H9 (cell line): Measurements from ENCODE around the gene GLI2. TPM values are rescaled to one million over a fixed set of nuclear protein-coding genes. Genes with fewer than 3 reads are reported as not detected.

Experiments
- DNase-seq: peaks from one replicate; pipeline ENCODE4 v3.0.0-alpha.2; 2017
- H2AFZ ChIP-seq: one replicate; pipeline ENCODE4 v1.6.1; 2013; ENCODE audit warnings: mild to moderate bottlenecking, low read length, control low read depth, moderate library complexity
- H2AK5ac ChIP-seq: 2 replicates; pipeline ENCODE4 v1.6.1; 2013; ENCODE audit warnings: low read length, control low read depth, mixed read lengths; ENCODE audit not compliant: insufficient read length
- H2BK120ac ChIP-seq: one replicate; pipeline ENCODE4 v1.6.1; 2013; ENCODE audit warnings: low read depth, mild to moderate bottlenecking, low read length, control low read depth, inconsistent platforms; ENCODE audit not compliant: poor library complexity, severe bottlenecking
- H2BK12ac ChIP-seq: 2 replicates; pipeline ENCODE4 v1.6.1; 2013; ENCODE audit warnings: low read length, control low read depth, mixed read lengths, low read depth; ENCODE audit not compliant: insufficient read length
- H2BK15ac ChIP-seq: 2 replicates; pipeline ENCODE4 v1.6.1; 2013; ENCODE audit warnings: low read depth, low read length, control low read depth
- H2BK20ac ChIP-seq: one replicate; pipeline ENCODE4 v1.6.1; 2013; ENCODE audit warnings: low read depth, mild to moderate bottlenecking, low read length, control low read depth, inconsistent platforms; ENCODE audit not compliant: poor library complexity, severe bottlenecking
- H2BK5ac ChIP-seq: 2 replicates; pipeline ENCODE4 v1.6.1; 2013; ENCODE audit warnings: low read length, control low read depth, mixed read lengths; ENCODE audit not compliant: insufficient read length
- H3K14ac ChIP-seq: 2 replicates; pipeline ENCODE4 v1.6.1; 2013; ENCODE audit warnings: low read length, control low read depth; ENCODE audit not compliant: insufficient read depth
- H3K18ac ChIP-seq: 2 replicates; pipeline ENCODE4 v1.6.1; 2013; ENCODE audit warnings: low read depth, mild to moderate bottlenecking, mixed read lengths, low read length, control low read depth; ENCODE audit not compliant: insufficient read length
- H3K23ac ChIP-seq: 2 replicates; pipeline ENCODE4 v1.6.1; 2013; ENCODE audit warnings: low read length, control low read depth, mixed read lengths, low read depth; ENCODE audit not compliant: insufficient read length
- H3K23me2 ChIP-seq: 2 replicates; pipeline ENCODE4 v1.6.1; 2013; ENCODE audit warnings: low read depth, mild to moderate bottlenecking, mixed read lengths, low read length, control low read depth; ENCODE audit not compliant: insufficient read length, poor library complexity, severe bottlenecking
- H3K27ac ChIP-seq: 2 replicates; pipeline ENCODE4 v1.5.1; 2013; ENCODE audit warnings: low read length, control low read depth, mixed read lengths, low read depth; ENCODE audit not compliant: insufficient read length
- H3K27me3 ChIP-seq: 2 replicates; pipeline ENCODE4 v1.6.1; 2013; ENCODE audit warnings: low read length, control low read depth, inconsistent platforms; ENCODE audit not compliant: insufficient read depth
- H3K4ac ChIP-seq: 2 replicates; pipeline ENCODE4 v1.6.1; 2013; ENCODE audit warnings: low read depth, mild to moderate bottlenecking, control low read depth, inconsistent platforms, low read length, moderate library complexity
- H3K4me1 ChIP-seq: 2 replicates; pipeline ENCODE4 v1.6.1; 2013; ENCODE audit warnings: low read length, control low read depth, inconsistent platforms; ENCODE audit not compliant: insufficient read depth
- H3K4me2 ChIP-seq: 2 replicates; pipeline ENCODE4 v1.6.1; 2013; ENCODE audit warnings: low read length, control low read depth, mixed read lengths; ENCODE audit not compliant: insufficient read length, insufficient read depth
- H3K56ac ChIP-seq: 2 replicates; pipeline ENCODE4 v1.6.1; 2013; ENCODE audit warnings: low read depth, mild to moderate bottlenecking, mixed read lengths, low read length, control low read depth; ENCODE audit not compliant: insufficient read length
- H3K79me1 ChIP-seq: 2 replicates; pipeline ENCODE4 v1.6.1; 2013; ENCODE audit warnings: low read depth, mild to moderate bottlenecking, moderate library complexity, low read length, control low read depth, inconsistent platforms; ENCODE audit not compliant: insufficient read depth, poor library complexity, severe bottlenecking
- H3K79me2 ChIP-seq: 2 replicates; pipeline ENCODE4 v1.6.1; 2013; ENCODE audit warnings: low read length, control low read depth, inconsistent platforms; ENCODE audit not compliant: insufficient read depth
- H3K9ac ChIP-seq: 2 replicates; pipeline ENCODE4 v1.6.1; 2013; ENCODE audit warnings: low read length, control low read depth, mixed read lengths; ENCODE audit not compliant: insufficient read length; ENCODE audit errors: extremely low read depth
- H3K9me3 ChIP-seq: one replicate; pipeline ENCODE4 v1.6.1; 2013; ENCODE audit warnings: low read depth, low read length, inconsistent platforms; ENCODE audit not compliant: control insufficient read depth
- H3T11ph ChIP-seq: one replicate; pipeline ENCODE4 v1.6.1; 2013; ENCODE audit warnings: mild to moderate bottlenecking, low read length, control low read depth, inconsistent platforms
- H4K20me1 ChIP-seq: one replicate; pipeline ENCODE4 v1.6.1; 2013; ENCODE audit not compliant: control insufficient read depth, insufficient read length, insufficient read depth
- H4K5ac ChIP-seq: 2 replicates; pipeline ENCODE4 v1.6.1; 2013; ENCODE audit warnings: low read depth, mild to moderate bottlenecking, mixed read lengths, low read length, control low read depth; ENCODE audit not compliant: insufficient read length
- H4K8ac ChIP-seq: replicated peaks from 2 replicates; pipeline ENCODE4 v1.6.1; 2013; ENCODE audit warnings: low read length, control low read depth, mixed read lengths, low read depth; ENCODE audit not compliant: insufficient read length
- H4K91ac ChIP-seq: 2 replicates; pipeline ENCODE4 v1.6.1; 2013; ENCODE audit warnings: low read depth, mild to moderate bottlenecking, moderate library complexity, mixed read lengths, low read length, control low read depth; ENCODE audit not compliant: insufficient read length
- H3K27ac Mint-ChIP-seq, 3 experiments: 2 replicates in 2 of 3; 3 replicates in 1 of 3; pipeline ENCODE4 v1.8.0; 2020 to 2021; ENCODE audit warnings: mixed read lengths in 3 of 3, mild to moderate bottlenecking in 1 of 3, moderate library complexity in 1 of 3
- H3K27me3 Mint-ChIP-seq: 2 replicates; pipeline ENCODE4 v1.8.0; 2021; ENCODE audit warnings: low read depth, mild to moderate bottlenecking, moderate library complexity, mixed read lengths
- H3K36me3 Mint-ChIP-seq, 3 experiments: 2 replicates in 2 of 3; 3 replicates in 1 of 3; pipeline ENCODE4 v1.8.0; 2020 to 2021; ENCODE audit warnings: low read depth in 3 of 3, mixed read lengths in 3 of 3; ENCODE audit not compliant: insufficient read depth in 1 of 3
- H3K4me1 Mint-ChIP-seq, 2 experiments: 2 replicates each; pipeline ENCODE4 v1.8.0; 2020; ENCODE audit warnings: mixed read lengths in 2 of 2
- H3K4me3 Mint-ChIP-seq, 2 experiments: 2 replicates in 1 of 2; 3 replicates in 1 of 2; pipeline ENCODE4 v1.8.0; 2020 to 2021; ENCODE audit warnings: mild to moderate bottlenecking in 2 of 2, mixed read lengths in 2 of 2, moderate library complexity in 1 of 2
- H3K9me3 Mint-ChIP-seq, 2 experiments: 2 replicates in 1 of 2; 3 replicates in 1 of 2; pipeline ENCODE4 v1.8.0; 2020; ENCODE audit warnings: mild to moderate bottlenecking in 2 of 2, mixed read lengths in 2 of 2, moderate library complexity in 1 of 2
- WGBS: extraction: QIAGEN DNeasy Blood & Tissue Kit; methylation state at CpG from one replicate; pipeline ENCODE4 v1.1.7; 2013; ENCODE audit warnings: missing lambda C conversion rate, low lambda C conversion rate, mixed read lengths; ENCODE audit not compliant: insufficient read length; ENCODE audit errors: extremely low coverage; 5-methylcytosine and 5-hydroxymethylcytosine counted together
- total RNA-seq: library from RNA; stranded (reverse); gene quantifications from 2 replicates; pipeline ENCODE4 v1.2.1, GENCODE V29; 2021
- TF ChIP-seq, protein P1 (sequence below): fragments of 200-600 bp; sonication (generic); conservative IDR thresholded peaks from 3 replicates; pipeline ENCODE4 v1.8.0; 2021; ENCODE audit warnings: antibody characterized with exemption, mild to moderate bottlenecking

GLI2 gene
- total RNA-seq, 1 experiment from 2014 or later: 56.7 TPM

DNA sequence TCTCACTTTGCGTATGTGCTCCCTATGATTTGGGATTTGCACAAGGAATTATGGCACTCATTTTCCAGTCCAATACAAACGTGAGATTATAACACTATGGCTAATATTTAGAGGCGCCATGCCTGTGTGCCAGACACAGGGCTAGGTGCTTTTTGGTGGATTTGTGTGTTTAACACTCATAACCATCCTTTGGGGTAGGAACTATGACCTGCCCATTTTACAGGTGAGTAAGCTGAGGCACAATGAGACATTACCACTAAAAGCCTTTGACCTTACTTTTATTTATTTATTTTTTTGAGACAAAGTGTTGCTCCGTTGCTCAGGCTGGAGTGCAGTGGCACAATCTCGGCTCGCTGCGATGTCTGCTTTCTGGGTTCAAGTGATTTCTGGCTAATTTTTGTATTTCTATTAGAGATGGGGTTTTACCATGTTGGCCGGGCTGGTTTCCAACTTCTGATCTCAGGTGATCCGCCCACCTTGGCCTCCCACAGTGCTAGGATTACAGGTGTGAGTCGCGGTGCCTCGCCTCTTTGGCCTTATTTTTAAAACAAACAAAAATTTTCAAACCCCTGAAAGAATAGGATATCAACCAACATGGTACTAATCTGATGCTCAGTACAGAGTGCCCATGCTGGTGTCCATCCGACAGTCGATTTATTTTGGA lies 26.6 kb upstream of the GLI2 start:
- DNase-seq: no peak
- Histone ChIP-seq H3K23me2 (no peaks in the 10 kb centered on the region), H2BK5ac (no peak overlapping the region), H2BK120ac (no peak overlapping the region), H3K4ac (no peak overlapping the region), H3K79me1 (no peaks in the 10 kb centered on the region), H2AFZ (no peak overlapping the region), H3K4me1 (peaks cover 6% of the 10 kb centered on the region; the same call in 1 of the 2 replicates), H4K20me1 (no peaks in the 10 kb centered on the region), H3T11ph (no peak overlapping the region), H3K9me3 (no peaks in the 10 kb centered on the region), H3K56ac (no peak overlapping the region), H3K79me2 (no peaks in the 10 kb centered on the region), H3K14ac (no peak overlapping the region), H3K9ac (no peak overlapping the region), H4K5ac (no peak overlapping the region), H3K18ac (no peak overlapping the region), H2BK20ac (no peak overlapping the region), H3K4me2 (peak overlapping the region; percentile 34), H3K27ac (peak overlapping the region; percentile 24), H3K23ac (no peak overlapping the region), H4K8ac (no peak overlapping the region), H2AK5ac (no peak overlapping the region), H4K91ac (no peak overlapping the region), H2BK15ac (no peak overlapping the region), H3K27me3 (no peaks in the 10 kb centered on the region; the same call in 1 of the 2 replicates), H2BK12ac (no peak overlapping the region)
- no peaks in the 10 kb centered on the region; a peak in 1 of 5 replicates for H3K9me3 Mint-ChIP-seq
- WGBS: no CpG with 5 or more reads among the region's 14 CpGs
- TF ChIP-seq, protein P1, sequence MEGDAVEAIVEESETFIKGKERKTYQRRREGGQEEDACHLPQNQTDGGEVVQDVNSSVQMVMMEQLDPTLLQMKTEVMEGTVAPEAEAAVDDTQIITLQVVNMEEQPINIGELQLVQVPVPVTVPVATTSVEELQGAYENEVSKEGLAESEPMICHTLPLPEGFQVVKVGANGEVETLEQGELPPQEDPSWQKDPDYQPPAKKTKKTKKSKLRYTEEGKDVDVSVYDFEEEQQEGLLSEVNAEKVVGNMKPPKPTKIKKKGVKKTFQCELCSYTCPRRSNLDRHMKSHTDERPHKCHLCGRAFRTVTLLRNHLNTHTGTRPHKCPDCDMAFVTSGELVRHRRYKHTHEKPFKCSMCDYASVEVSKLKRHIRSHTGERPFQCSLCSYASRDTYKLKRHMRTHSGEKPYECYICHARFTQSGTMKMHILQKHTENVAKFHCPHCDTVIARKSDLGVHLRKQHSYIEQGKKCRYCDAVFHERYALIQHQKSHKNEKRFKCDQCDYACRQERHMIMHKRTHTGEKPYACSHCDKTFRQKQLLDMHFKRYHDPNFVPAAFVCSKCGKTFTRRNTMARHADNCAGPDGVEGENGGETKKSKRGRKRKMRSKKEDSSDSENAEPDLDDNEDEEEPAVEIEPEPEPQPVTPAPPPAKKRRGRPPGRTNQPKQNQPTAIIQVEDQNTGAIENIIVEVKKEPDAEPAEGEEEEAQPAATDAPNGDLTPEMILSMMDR: no peak
- peaks cover 86% of the 10 kb centered on the region in 2 experiments for H3K4me1 Mint-ChIP-seq
- H3K27me3 Mint-ChIP-seq: peaks cover 79% of the 10 kb centered on the region
- peak overlapping the region; percentile 24 to 95 (median 94); a peak in 4 of 7 replicates for H3K27ac Mint-ChIP-seq
- H3K4me3 Mint-ChIP-seq: peak overlapping the region in 1 of 2 experiments; percentile 45; a peak in 2 of 5 replicates
- H3K36me3 Mint-ChIP-seq: no peaks in the 10 kb centered on the region; a peak in 1 of 7 replicates
